NCI-H2029 (cell line): ENCODE measurements around the gene KNSTRN.

ENCODE experiments used
- DNase-seq: peaks from one replicate; lab custom pipeline; 2025; lab: John Stamatoyannopoulos, UW

Gene KNSTRN

DNA sequence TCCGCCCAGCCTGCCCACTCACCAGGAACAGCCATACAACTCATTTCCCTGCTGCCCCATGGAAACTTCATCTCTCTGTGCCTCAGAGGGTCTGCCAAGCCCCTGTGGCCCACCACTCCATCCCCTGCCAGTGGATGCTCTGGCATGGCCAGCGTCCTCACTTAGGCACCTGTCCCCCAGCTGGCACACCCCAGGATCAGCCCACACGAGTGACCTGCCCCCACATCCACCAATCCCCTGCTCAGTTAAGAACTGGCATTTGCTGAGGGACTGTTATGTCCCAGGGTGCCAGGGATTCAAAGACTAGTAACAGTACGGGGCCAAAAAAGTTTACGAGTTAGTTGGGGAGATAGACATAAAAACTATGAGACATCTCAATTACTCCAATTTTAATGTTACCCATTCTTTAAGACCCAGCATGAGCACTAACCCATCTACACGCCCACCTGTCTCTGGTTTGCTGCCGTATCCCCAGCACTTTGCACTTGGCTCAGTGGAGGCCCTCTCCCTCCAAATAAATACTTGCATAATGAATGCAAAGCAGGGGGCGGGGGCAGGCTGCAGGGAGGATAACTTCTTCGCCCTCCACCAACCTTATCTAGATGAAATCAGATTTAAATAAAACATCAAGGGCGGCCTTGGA, 46.7 kb downstream of the KNSTRN start:
- DNase-seq = no peak

DNA sequence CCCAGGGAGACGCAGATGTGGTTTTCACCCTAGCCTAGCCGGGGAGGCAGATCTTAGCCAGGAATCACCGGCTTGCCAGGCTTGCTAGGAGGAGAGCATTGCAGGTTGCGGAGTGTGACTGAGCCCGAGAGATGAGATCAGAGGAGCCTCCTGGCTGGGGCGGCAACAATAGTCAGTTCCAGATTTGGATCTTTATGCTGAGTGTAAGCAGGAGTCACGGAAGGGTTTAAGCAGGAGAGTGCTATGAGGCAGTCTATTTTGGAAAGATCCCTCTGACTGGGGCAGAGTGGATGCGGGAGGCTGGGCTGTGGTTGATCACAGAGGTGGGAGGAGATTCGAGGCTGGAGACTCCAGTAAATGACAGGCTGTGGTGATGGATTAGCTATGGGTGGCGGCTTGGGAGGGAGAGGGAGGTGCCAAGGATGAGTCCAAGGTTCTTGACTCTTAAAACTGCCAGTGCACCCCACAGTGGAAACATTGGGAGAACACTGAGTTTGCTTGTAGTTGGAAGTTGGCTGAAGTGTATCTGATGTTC, 47.8 kb downstream of the KNSTRN start:
- DNase-seq = no peak

DNA sequence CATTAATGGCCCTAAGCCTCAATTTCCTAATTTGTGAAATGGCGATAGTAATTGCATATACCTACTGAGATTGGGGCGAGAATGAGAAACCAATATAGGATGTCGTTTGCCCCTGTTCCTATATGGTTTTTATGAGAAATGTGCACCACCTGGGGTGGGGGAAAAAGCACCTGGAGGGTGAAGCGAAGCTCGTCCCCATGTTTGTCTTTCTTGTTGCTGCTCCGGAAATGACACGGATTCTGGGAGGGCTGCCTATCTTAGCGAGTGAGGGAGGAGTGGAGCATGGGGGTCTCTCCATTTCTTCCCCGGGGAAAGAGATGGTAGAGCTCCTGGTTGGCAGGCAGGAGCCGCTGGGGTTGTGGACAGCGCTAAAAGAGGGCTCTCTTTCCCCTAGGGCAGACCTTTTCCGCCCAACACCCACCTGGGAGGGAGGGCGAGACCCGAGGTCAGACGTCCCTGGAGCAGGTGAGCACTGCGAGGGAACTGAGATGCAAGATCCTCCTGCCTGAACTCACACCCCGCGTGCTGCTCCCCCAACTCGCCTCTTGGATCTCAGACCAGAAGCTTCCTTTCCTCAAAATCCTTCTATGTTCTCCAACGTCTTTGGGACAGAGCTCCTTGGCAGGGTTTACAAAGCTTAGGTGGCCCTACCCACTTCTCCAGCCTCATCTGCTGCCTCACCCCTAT, 52.6 kb downstream of the KNSTRN start:
- no peak for DNase-seq

DNA sequence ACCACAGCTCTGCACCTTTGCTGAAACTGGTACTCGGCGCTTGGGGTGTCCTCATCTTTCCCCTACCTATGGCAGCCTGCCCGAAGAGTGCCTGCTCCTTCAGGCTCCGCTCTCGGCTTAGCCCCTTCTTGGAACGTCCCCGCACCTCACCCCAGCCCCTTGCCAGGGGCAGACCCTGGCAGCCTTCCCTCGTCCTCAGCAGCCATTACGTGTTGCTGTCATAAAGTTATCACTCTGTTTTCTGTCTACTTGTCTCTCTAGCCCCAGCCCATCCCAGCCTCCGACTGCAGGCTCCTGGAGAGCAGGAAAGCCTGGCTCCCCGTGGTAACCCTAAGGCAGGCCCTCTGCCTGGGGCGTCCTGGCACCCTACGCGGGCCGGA, 53.2 kb downstream of the KNSTRN start:
- no peak for DNase-seq

DNA sequence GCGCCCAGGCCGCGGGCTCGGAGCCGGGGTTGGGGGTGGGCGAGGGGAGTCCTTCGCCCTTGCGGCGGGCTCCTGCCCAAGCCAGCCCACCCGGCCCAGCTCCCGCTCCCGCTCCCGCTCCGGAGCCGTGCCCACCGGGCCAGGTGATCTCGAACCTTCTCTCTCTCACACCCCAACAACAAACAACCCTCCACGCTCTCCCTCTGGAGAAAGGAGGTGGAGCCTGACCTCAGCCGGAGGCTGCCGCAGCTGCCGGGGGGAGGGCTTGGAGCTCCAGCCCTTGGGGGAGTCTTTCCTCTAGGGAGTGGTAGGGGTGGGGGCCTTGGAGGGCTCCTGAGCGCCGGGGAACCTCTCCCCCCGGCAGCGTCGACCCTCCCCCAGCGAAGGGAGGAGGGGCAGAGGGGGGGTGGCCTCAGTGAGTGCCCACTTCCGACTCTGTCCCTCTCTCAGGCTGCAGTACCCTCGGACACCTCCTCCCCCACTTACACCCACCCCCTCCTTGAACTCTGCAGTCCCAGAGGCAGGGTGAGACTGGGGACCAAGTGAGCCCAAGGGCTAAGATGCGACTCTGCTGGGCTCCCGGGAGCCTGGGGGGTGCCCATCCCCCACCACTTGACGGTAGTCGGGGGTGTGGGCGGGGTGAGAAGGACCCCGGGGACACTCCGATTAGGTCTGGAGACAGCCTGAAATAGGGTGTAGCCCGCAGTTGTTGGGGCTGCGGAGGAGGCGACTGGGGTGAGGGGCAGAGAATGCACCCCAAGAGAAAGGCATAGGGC, 53.8 kb downstream of the KNSTRN start:
- DNase-seq = no peak

DNA sequence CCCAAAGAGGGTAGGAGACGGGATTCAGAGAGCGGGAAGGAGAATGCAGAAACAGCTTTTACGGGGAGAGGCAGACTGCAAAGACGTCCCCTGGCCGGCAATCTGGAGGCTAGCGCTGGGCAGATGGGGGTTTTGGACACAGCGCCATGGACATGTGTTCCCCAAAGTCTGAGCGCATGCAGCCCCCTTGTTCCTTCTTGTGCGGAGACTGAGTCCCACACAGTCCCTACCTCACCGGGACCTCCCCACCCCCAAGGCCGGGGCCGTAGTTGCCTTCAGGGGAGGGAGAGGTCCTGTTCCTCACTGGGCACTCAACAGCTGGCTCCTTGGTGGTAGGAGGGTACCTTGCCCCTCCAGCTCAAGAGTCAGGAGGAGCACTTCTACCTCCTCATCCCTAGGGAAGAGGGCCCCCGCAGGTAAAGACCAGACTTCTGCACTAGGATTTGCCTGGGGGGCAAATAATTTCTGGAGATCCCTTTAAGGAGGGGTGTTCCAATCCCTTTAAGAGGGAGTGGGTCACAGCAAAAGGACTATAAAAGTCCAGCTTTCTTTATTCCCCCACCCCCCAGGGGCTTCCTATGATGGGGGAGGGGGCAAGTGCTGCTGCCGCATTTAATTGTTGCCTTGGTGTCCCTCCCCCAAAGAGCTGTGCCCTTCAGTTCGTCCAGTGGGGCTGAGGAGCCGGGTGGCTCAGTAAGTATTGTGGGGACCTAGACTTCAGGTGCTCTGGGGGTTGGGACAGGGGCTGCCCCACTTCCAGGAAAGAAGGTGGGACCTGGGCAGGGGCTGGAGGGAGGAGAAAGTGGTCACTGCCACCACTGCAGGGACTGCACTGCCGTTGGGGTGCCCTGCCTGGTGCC, 54.6 kb downstream of the KNSTRN start:
- DNase-seq = no peak

DNA sequence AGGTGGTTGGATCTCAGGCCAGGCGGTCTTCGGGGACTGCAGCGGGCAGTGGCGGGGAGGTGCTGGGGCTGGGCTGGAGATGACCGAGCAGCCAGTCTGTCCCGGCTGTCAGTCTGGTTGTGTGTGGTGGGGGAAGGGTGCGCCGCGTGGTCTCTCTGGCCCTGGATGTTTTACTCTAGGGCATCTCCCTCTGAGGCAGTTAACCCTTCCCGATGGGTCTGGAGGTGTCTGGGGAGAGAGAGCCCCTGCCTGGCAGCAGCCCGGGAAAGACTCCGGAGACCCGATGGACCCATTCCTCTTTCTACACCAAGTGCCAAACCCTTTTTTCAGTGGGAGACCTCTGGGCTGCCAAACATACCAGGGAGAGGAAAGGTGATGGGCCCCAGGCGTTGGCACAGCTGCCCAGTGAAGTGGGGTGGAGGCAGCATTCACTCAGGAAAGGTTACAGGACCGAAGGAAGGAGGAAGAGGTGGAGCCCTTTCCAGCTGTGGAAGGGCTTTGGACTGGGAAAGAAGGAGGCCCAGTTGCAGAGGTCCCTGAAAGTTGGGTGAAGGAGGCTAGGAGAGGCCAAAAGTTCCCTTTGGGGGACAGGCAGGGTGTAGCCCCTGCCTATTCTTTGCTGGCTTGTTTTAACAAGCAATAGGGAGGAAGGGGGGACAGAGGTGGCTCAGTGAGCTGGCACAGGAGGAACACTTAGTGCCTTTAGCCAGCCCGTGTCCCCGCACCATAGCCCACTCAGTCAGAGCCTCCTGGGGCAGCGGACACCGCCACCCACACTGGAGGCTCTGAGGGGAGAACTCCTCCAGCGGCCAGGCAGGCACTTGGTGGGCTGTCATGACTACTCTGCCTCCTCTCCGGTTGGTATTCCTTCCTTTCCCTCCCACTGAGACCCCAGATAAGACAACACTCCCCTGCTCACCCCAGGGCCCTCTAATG, 55.5 kb downstream of the KNSTRN start:
- DNase-seq = no peak

DNA sequence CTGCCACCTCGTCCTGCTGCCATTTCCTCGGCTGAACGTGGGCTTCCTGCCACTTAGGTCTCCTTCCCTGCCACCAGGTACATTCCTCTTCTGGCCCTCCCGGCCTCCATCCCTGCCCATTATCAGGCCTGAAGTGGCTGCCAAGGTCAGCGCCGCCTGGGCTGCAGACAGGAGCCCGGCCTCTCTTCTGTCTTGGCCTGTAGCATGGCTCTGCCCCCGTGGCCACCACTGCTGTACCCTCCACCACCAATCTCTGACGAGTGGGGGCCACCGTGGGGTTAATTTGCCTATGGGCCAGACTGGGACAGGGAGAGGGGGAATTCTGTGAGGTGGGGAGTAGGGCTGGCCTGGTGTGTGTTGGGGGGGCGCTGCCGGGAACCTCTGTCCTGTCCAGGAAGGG, 56.2 kb downstream of the KNSTRN start:
- DNase-seq = no peak

DNA sequence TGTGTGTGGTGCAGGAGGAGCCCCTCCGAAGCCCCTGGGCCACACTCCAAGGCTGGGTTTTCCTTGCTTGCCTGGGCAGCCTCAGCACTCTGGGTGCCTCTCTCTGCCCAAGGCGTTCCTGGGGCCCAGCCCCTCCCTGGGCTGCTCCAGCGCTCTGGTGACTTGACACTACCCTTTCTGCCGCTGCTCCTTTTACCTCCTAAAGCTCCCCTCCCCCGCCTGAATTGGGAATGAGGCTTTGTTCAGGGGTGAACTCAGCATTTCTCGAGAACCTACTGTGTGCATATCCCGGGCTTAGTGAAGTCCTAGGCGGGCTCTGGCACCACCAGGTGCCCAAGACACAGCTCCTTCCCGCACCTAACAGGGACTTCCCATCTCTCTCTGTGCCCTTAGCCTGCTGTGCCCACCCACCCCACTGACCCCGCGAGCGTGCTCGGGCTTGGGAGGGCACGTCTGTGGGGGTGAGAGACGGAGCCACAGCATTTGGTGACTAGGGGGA, 57.0 kb downstream of the KNSTRN start:
- DNase-seq = no peak

DNA sequence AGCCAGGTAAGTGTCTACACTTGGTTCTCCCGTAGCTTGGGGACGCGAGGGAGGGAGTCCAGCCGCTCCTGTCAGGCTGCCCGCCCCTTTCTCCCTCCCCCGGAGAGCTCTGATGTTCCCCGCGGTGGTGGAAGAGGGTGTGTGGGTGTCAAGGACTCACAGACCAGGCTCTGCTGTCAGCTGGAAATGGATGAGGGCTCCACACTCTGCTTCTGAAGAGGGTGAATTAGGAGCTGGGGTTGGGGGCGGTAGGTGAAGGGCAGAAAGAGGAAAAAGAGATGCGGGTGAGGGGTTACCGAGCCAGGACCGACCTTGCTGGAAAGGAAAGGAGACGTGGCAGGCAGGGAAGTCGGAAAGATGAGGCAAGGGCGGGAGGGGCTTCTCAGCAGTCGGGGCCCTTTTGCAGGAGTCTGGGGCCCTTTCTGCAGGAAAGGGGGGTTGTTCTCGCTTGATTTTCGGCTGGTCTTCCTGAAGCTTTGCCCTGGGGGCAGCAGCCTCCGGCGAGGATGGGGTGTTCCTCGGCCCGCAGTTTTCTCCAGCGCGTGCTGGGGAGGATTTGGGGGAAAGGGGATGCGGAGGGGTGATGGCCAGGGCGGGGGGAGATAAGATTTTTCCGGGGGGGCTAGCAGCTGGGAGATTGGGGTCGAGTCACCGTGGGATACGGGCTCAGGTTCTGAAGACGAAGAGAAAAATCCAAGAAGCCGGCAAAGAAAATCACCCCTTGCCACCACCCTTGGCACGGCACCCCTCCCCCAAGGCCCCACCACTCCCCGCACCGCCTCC, 57.6 kb downstream of the KNSTRN start:
- DNase-seq = no peak

DNA sequence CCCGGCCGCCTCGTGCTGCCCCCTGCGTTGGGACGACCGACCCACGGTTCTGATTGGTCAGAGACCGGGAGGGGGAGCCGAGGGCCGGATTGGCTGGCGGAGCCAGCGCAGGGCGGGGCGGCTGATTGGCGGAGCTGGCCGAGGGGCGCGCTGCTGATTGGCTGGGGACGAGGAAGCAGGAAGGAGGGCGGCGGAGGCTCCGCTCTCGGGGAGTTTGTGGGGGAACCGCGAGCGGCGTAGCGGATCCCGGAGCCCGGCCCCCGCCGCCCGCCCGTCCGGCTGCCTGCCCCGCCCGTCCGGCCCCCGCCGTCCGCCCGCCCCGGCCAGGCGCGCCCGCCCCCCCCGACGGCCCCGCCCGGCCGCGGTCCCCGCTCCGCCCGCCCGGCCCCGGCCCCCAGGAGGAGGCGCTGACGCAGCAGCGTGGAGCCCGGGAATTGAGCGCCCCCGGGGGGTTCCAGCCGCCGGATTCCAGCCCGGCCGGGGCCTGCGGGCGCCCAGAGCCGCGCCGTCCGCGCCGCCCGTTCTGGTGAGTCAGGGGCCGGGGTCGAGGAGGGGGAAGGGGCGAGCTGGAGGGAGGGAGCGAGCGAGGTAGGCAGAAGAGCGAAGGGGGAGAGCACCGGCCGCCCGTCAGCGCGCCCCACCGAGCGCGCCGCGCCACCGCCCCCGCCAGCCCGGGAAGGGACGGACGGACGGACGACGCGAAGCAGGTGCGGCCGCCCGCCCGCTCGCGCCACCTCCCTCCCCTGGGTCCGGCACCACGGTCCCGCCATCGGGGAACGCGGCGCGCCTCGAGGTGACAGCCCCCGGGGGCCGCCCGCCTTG, 58.4 kb downstream of the KNSTRN start, which contains the start of gene BAHD1:
Gene BAHD1 (plus strand): TSS at position 211 of the 822 bp plus-strand sequence. CDS start 17,512 bp downstream, outside the sequence.
- DNase-seq = peak; percentile 85

DNA sequence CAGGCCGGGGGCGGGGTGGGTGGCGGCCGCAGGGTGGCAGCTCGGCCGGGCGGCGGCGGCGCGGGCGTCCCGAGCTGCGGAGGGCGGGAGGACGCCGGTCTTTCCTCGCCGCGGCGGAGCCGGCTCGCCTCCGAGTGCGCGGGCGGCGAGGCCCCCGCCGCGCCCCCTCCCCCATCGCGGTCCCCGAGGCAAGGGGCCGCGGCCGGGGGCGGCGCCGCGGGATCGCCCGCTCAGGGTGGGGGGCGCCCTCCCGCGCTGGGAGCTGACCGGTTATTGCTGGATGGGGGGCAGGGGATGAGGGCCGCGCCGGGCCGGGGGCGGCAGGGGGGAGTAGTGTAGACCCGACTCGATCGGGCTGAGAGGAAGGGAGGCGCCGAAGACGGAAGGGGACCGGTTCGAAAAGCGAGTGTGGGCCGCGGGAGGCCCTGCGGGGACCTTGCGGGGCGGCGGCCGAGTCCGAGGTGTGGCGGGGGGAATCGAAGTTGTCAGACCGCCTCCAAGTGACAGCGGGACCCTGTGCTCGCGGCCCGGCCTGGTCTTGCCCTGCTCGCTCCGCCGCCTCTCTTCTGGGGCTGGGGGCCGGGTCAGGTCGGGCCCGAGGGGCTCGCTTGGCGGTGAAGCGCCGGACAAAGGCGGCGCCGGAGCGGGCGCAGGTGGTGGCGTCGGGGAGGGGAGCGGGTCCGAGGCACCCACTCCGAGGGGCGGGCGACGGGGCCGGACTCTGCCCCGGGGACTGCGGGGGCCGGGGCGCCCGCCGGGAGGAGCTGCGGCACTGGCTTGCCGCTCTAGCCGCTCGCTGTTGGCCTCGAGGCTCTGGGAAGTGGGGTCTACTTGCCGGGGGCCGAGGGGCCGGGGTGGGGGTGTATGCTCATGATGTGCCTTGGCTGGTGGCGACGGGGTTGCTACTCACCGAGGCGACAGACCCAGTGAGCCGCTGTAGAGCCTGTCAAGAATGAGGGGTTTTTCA, 59.3 kb downstream of the KNSTRN start:
- DNase-seq = no peak

DNA sequence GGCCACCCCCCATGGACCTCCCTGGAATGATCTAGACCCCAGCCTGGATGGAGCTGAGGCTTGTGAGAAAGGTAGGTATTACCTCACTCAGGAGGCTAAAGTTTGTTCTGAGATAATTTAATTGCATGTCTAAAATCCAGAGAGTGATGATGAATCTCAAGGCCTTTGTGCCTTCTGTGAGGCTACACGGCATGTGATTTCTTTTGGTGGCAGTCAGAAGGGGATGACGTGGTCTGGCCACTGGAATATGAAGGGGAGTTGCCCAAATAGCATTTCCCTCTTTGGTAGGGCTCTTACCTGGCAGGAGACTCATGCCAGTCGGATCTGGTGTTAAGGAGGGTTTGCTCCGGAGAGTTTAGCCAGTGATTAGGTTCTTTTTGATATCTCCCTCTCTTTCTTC, 60.7 kb downstream of the KNSTRN start:
- DNase-seq = no peak

DNA sequence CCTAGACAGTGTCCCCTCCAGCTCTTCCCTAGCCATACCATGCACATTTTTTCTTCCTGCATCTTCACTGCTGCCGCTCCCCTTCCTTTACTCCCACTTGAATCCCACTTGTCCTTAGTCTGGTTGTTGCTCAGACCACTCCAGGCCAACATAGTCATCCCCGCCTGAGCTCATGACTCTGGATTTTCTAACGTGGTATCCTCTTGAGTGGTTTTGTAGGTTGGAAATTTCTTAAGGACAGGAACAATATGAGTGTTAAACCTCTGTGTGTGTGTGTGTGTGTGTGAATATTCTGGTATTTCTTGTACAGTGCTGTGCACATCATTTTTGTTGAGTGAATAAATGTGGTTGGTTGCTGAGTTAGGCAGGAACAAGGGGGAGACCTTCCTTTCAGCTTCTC, 61.3 kb downstream of the KNSTRN start:
- DNase-seq = no peak
